ENCODE data around the gene RPS6KA1. TPM values are rescaled to one million over a fixed set of nuclear protein-coding genes. Genes with fewer than 3 reads are reported as not detected.

The RPS6KA1 gene
- total and polyA plus RNA-seq, 4 donors: 0.87 to 21.4 (median 16.5) TPM

GRCh38 chr1:26543462-26543861 lies 13.9 kb downstream of the RPS6KA1 start:
- no peak overlapping the region for H3K27ac ChIP-seq (ENCODE audit: low read depth in 1 of 2, low read length in 2 of 2)
- intact Hi-C loops (cut with DNase I): no loop called here

GRCh38 chr1:26544126-26544525 lies 14.6 kb downstream of the RPS6KA1 start:
- WGBS, 2 donors: 90 to 92% methylated on average over 5 of the region's 5 CpGs
- Histone ChIP-seq H3K9me3 (ENCODE audit: control insufficient read depth, low read length) (no peaks in the 10 kb centered on the region), H3K36me3 (ENCODE audit: control insufficient read depth in 1 of 2, insufficient read depth in 2 of 2, low read length in 1 of 2) (no peaks in the 10 kb centered on the region), H3K27me3 (ENCODE audit: control insufficient read depth in 1 of 2, insufficient read depth in 2 of 2, low read length in 1 of 2) (no peaks in the 10 kb centered on the region), H3K4me3 (ENCODE audit: low read length in 2 of 2) (no peak overlapping the region), H3K27ac (ENCODE audit: low read depth in 1 of 2, low read length in 2 of 2) (no peak overlapping the region), H3K4me1 (ENCODE audit: control insufficient read depth in 1 of 2, insufficient read depth in 2 of 2, low read length in 2 of 2) (no peaks in the 10 kb centered on the region)
- intact Hi-C loops (cut with DNase I): no loop called here
- ATAC-seq (ENCODE audit: low FRiP score) (no peak), DNase-seq (no peak)

More at GRCh38 chr1:26543462-26543861, 13.9 kb downstream of the RPS6KA1 start:
- Histone ChIP-seq H3K9me3 (ENCODE audit: control insufficient read depth, low read length) (no peaks in the 10 kb centered on the region), H3K27me3 (ENCODE audit: control insufficient read depth in 1 of 2, insufficient read depth in 2 of 2, low read length in 1 of 2) (no peaks in the 10 kb centered on the region), H3K36me3 (ENCODE audit: control insufficient read depth in 1 of 2, insufficient read depth in 2 of 2, low read length in 1 of 2) (no peaks in the 10 kb centered on the region), H3K4me1 (ENCODE audit: control insufficient read depth in 1 of 2, insufficient read depth in 2 of 2, low read length in 2 of 2) (no peaks in the 10 kb centered on the region), H3K4me3 (ENCODE audit: low read length in 2 of 2) (no peak overlapping the region)
- WGBS, 2 donors: 76% methylated on average over 5 of the region's 5 CpGs
- DNase-seq (no peak), ATAC-seq (ENCODE audit: low FRiP score) (no peak)

- intact Hi-C loops (cut with DNase I): no loop called here
- no peaks in the 10 kb centered on the region for H3K27me3 ChIP-seq (ENCODE audit: control insufficient read depth in 1 of 2, insufficient read depth in 2 of 2, low read length in 1 of 2)
- WGBS, 2 donors: 83 to 94% methylated on average over 4 of the region's 4 CpGs
- no peaks in the 10 kb centered on the region for H3K4me1 ChIP-seq (ENCODE audit: control insufficient read depth in 1 of 2, insufficient read depth in 2 of 2, low read length in 2 of 2)
- no peak overlapping the region for H3K27ac ChIP-seq (ENCODE audit: low read depth in 1 of 2, low read length in 2 of 2)
- H3K4me3 ChIP-seq (ENCODE audit: low read length in 2 of 2): no peak overlapping the region
- ATAC-seq (ENCODE audit: low FRiP score) (no peak), DNase-seq (no peak)
- H3K36me3 ChIP-seq (ENCODE audit: control insufficient read depth in 1 of 2, insufficient read depth in 2 of 2, low read length in 1 of 2): no peaks in the 10 kb centered on the region
- H3K9me3 ChIP-seq (ENCODE audit: control insufficient read depth, low read length): no peaks in the 10 kb centered on the region
These were observed 16.4 kb downstream of the RPS6KA1 start for GRCh38 chr1:26545969-26546323.

- Histone ChIP-seq H3K9me3 (ENCODE audit: control insufficient read depth, low read length) (no peaks in the 10 kb centered on the region), H3K4me3 (ENCODE audit: low read length in 2 of 2) (no peak overlapping the region), H3K27me3 (ENCODE audit: control insufficient read depth in 1 of 2, insufficient read depth in 2 of 2, low read length in 1 of 2) (no peaks in the 10 kb centered on the region), H3K36me3 (ENCODE audit: control insufficient read depth in 1 of 2, insufficient read depth in 2 of 2, low read length in 1 of 2) (no peaks in the 10 kb centered on the region), H3K4me1 (ENCODE audit: control insufficient read depth in 1 of 2, insufficient read depth in 2 of 2, low read length in 2 of 2) (no peaks in the 10 kb centered on the region), H3K27ac (ENCODE audit: low read depth in 1 of 2, low read length in 2 of 2) (no peak overlapping the region)
- no peak for ATAC-seq (ENCODE audit: low FRiP score)
- no peak for DNase-seq
- WGBS, 2 donors: 81 to 84% methylated on average over 8 of the region's 8 CpGs
- intact Hi-C loops (cut with DNase I): no loop called here
These were observed 16.8 kb downstream of the RPS6KA1 start for GRCh38 chr1:26546375-26546774.

- Histone ChIP-seq H3K36me3 (ENCODE audit: control insufficient read depth in 1 of 2, insufficient read depth in 2 of 2, low read length in 1 of 2) (no peaks in the 10 kb centered on the region), H3K27me3 (ENCODE audit: control insufficient read depth in 1 of 2, insufficient read depth in 2 of 2, low read length in 1 of 2) (no peaks in the 10 kb centered on the region), H3K4me1 (ENCODE audit: control insufficient read depth in 1 of 2, insufficient read depth in 2 of 2, low read length in 2 of 2) (no peaks in the 10 kb centered on the region), H3K9me3 (ENCODE audit: control insufficient read depth, low read length) (no peaks in the 10 kb centered on the region), H3K4me3 (ENCODE audit: low read length in 2 of 2) (no peak overlapping the region), H3K27ac (ENCODE audit: low read depth in 1 of 2, low read length in 2 of 2) (no peak overlapping the region)
- no peak for ATAC-seq (ENCODE audit: low FRiP score)
- DNase-seq: no peak
- intact Hi-C loops (cut with DNase I): no loop called here
- WGBS, 2 donors: 93 to 96% methylated on average over 7 of the region's 7 CpGs
These were observed 17.3 kb downstream of the RPS6KA1 start for GRCh38 chr1:26546819-26547218.

- Histone ChIP-seq H3K4me3 (ENCODE audit: low read length in 2 of 2) (no peak overlapping the region), H3K4me1 (ENCODE audit: control insufficient read depth in 1 of 2, insufficient read depth in 2 of 2, low read length in 2 of 2) (no peaks in the 10 kb centered on the region), H3K27me3 (ENCODE audit: control insufficient read depth in 1 of 2, insufficient read depth in 2 of 2, low read length in 1 of 2) (no peaks in the 10 kb centered on the region), H3K9me3 (ENCODE audit: control insufficient read depth, low read length) (no peaks in the 10 kb centered on the region), H3K36me3 (ENCODE audit: control insufficient read depth in 1 of 2, insufficient read depth in 2 of 2, low read length in 1 of 2) (no peaks in the 10 kb centered on the region), H3K27ac (ENCODE audit: low read depth in 1 of 2, low read length in 2 of 2) (no peak overlapping the region)
- WGBS, 2 donors: 85 to 87% methylated on average over 3 of the region's 3 CpGs
- no peak for ATAC-seq (ENCODE audit: low FRiP score)
- intact Hi-C loops (cut with DNase I): no loop called here
- no peak for DNase-seq
These were observed 19.3 kb downstream of the RPS6KA1 start for GRCh38 chr1:26548841-26549240.

- H3K27ac ChIP-seq (ENCODE audit: low read depth in 1 of 2, low read length in 2 of 2): no peak overlapping the region
- no peak for ATAC-seq (ENCODE audit: low FRiP score)
- no peak for DNase-seq
- no peaks in the 10 kb centered on the region for H3K36me3 ChIP-seq (ENCODE audit: control insufficient read depth in 1 of 2, insufficient read depth in 2 of 2, low read length in 1 of 2)
- WGBS, 2 donors: 94 to 96% methylated on average over 3 of the region's 3 CpGs
- H3K9me3 ChIP-seq (ENCODE audit: control insufficient read depth, low read length): no peaks in the 10 kb centered on the region
- no peaks in the 10 kb centered on the region for H3K27me3 ChIP-seq (ENCODE audit: control insufficient read depth in 1 of 2, insufficient read depth in 2 of 2, low read length in 1 of 2)
- H3K4me1 ChIP-seq (ENCODE audit: control insufficient read depth in 1 of 2, insufficient read depth in 2 of 2, low read length in 2 of 2): no peaks in the 10 kb centered on the region
- no peak overlapping the region for H3K4me3 ChIP-seq (ENCODE audit: low read length in 2 of 2)
- intact Hi-C loops (cut with DNase I): no loop called here
These were observed 21.4 kb downstream of the RPS6KA1 start for GRCh38 chr1:26550946-26551345.

GRCh38 chr1:26552720-26553119 lies 23.2 kb downstream of the RPS6KA1 start:
- Histone ChIP-seq H3K36me3 (ENCODE audit: control insufficient read depth in 1 of 2, insufficient read depth in 2 of 2, low read length in 1 of 2) (no peaks in the 10 kb centered on the region), H3K27me3 (ENCODE audit: control insufficient read depth in 1 of 2, insufficient read depth in 2 of 2, low read length in 1 of 2) (no peaks in the 10 kb centered on the region), H3K4me1 (ENCODE audit: control insufficient read depth in 1 of 2, insufficient read depth in 2 of 2, low read length in 2 of 2) (no peaks in the 10 kb centered on the region), H3K4me3 (ENCODE audit: low read length in 2 of 2) (no peak overlapping the region), H3K27ac (ENCODE audit: low read depth in 1 of 2, low read length in 2 of 2) (no peak overlapping the region), H3K9me3 (ENCODE audit: control insufficient read depth, low read length) (no peaks in the 10 kb centered on the region)
- ATAC-seq (ENCODE audit: low FRiP score): no peak
- intact Hi-C loops (cut with DNase I): no loop called here
- DNase-seq: no peak
- 85 to 93% methylated on average over 6 of the region's 6 CpGs for WGBS, 2 donors

GRCh38 chr1:26553942-26554682 lies 24.6 kb downstream of the RPS6KA1 start:
- DNase-seq (no peak), ATAC-seq (ENCODE audit: low FRiP score) (no peak)
- WGBS, 2 donors: 90 to 92% methylated on average over 14 of the region's 14 CpGs
- intact Hi-C loops (cut with DNase I): no loop called here
- H3K4me3 ChIP-seq (ENCODE audit: low read length in 2 of 2): no peak overlapping the region
- no peaks in the 10 kb centered on the region for H3K9me3 ChIP-seq (ENCODE audit: control insufficient read depth, low read length)
- H3K27me3 ChIP-seq (ENCODE audit: control insufficient read depth in 1 of 2, insufficient read depth in 2 of 2, low read length in 1 of 2): no peaks in the 10 kb centered on the region
- H3K27ac ChIP-seq (ENCODE audit: low read depth in 1 of 2, low read length in 2 of 2): no peak overlapping the region
- no peaks in the 10 kb centered on the region for H3K36me3 ChIP-seq (ENCODE audit: control insufficient read depth in 1 of 2, insufficient read depth in 2 of 2, low read length in 1 of 2)
- H3K4me1 ChIP-seq (ENCODE audit: control insufficient read depth in 1 of 2, insufficient read depth in 2 of 2, low read length in 2 of 2): no peaks in the 10 kb centered on the region

Data from aorta (tissue), 5 donors.